Upper lobe of left lung (tissue), 4 donors: ENCODE data around the gene BPGM.

Experiments used
- CTCF ChIP-seq, 6 experiments: fragments of 450-650 bp in 4 of 6; fragments of 200-600 bp in 2 of 6; sonication (generic) in 2 of 6; IDR thresholded peaks; one replicate each; pipeline ENCODE4 v1.5.1; 2016 to 2019; ENCODE audit warnings: antibody characterized with exemption in 6 of 6
- POLR2A ChIP-seq, 4 donors: fragments of 450-650 bp; IDR thresholded peaks; one replicate each; pipeline ENCODE4 v1.5.1; 2016 to 2017; ENCODE audit warnings: antibody characterized with exemption in 4 of 4, mild to moderate bottlenecking in 2 of 4
- POLR2AphosphoS5 ChIP-seq, 2 donors: sonication (generic); formaldehyde crosslinking; IDR thresholded peaks; one replicate each; pipeline ENCODE4 v1.5.1; 2017; ENCODE audit warnings: antibody characterized with exemption in 2 of 2

- TF ChIP-seq POLR2A (IDR thresholded peaks at IDR 0.05) (no peak), CTCF (IDR thresholded peaks at IDR 0.05) (no peak), POLR2AphosphoS5 (IDR thresholded peaks at IDR 0.05) (peak; percentile 70 to 81)
These were observed 23.3 kb downstream of the BPGM start for GRCh38 chr7:134669845-134670373.
